DND-41 (cell line): ENCODE results near the gene NANS.
"Not testable (repeated sequence)": the region's sequence is repeated elsewhere in the genome, so short reads cannot be mapped to it uniquely, and the experiment has no call there.

ENCODE experiments used
- ATAC-seq: fragments of 200-7000 bp; cut with Tn5 transposase; 3 replicates; pipeline ENCODE4 v1.9.1; 2021; ENCODE audit warnings: low read depth; ENCODE audit not compliant: insufficient read depth
- DNase-seq: peaks from one replicate; pipeline ENCODE4 v3.0.0-alpha.2; 2020
- H2AFZ ChIP-seq: 2 replicates; pipeline ENCODE4 v1.6.0; 2012; ENCODE audit warnings: low read depth, low read length
- H3K27ac ChIP-seq: 2 replicates; pipeline ENCODE4 v1.5.1; 2012; ENCODE audit warnings: low read length, inconsistent platforms
- H3K27me3 ChIP-seq: fragments of 200-600 bp; sonication (generic); 2 replicates; pipeline ENCODE4 v1.6.0; 2012; ENCODE audit warnings: low read length, mild to moderate bottlenecking, inconsistent platforms; ENCODE audit not compliant: insufficient read depth, poor library complexity
- H3K36me3 ChIP-seq: 2 replicates; pipeline ENCODE4 v1.5.1; 2012; ENCODE audit warnings: low read length, inconsistent platforms; ENCODE audit not compliant: insufficient read depth
- H3K4me1 ChIP-seq: 2 replicates; pipeline ENCODE4 v1.5.1; 2012; ENCODE audit warnings: mild to moderate bottlenecking, low read length; ENCODE audit not compliant: insufficient read depth
- H3K4me2 ChIP-seq: 2 replicates; pipeline ENCODE4 v1.6.0; 2012; ENCODE audit warnings: mild to moderate bottlenecking, moderate library complexity, low read length, inconsistent platforms; ENCODE audit not compliant: insufficient read depth
- H3K4me3 ChIP-seq, 2 experiments: fragments of 200-600 bp in 1 of 2; shearing (Covaris generic) in 1 of 2; 2 replicates each; pipeline ENCODE4 v1.5.1; 2012 to 2016; ENCODE audit warnings: inconsistent platforms in 2 of 2, low read length in 2 of 2, mild to moderate bottlenecking in 2 of 2, low read depth in 1 of 2, moderate library complexity in 1 of 2
- H3K79me2 ChIP-seq: 2 replicates; pipeline ENCODE4 v1.6.0; 2012; ENCODE audit warnings: low read length, inconsistent platforms; ENCODE audit not compliant: insufficient read depth
- H3K9ac ChIP-seq: 2 replicates; pipeline ENCODE4 v1.6.0; 2012; ENCODE audit warnings: low read depth, mild to moderate bottlenecking, inconsistent platforms, low read length, moderate library complexity
- H3K9me3 ChIP-seq: 2 replicates; pipeline ENCODE4 v1.5.1; 2012; ENCODE audit warnings: low read length, moderate library complexity, mild to moderate bottlenecking, inconsistent platforms; ENCODE audit not compliant: insufficient read depth, severe bottlenecking
- H4K20me1 ChIP-seq: 2 replicates; pipeline ENCODE4 v1.6.0; 2012; ENCODE audit warnings: low read length; ENCODE audit not compliant: insufficient read depth
- EZH2 ChIP-seq: IDR thresholded peaks from 3 replicates; pipeline ENCODE4 v1.6.1; 2012; ENCODE audit warnings: borderline replicate concordance, low read depth, mild to moderate bottlenecking, moderate library complexity, low read length, inconsistent platforms; ENCODE audit not compliant: severe bottlenecking
- TF ChIP-seq, protein P1 (sequence below): IDR thresholded peaks from 2 replicates; pipeline ENCODE4 v1.5.1; 2012; ENCODE audit warnings: borderline replicate concordance, low read length, moderate library complexity, mild to moderate bottlenecking; ENCODE audit not compliant: poor library complexity, severe bottlenecking; ENCODE audit errors: extremely low read depth

Gene NANS

DNA sequence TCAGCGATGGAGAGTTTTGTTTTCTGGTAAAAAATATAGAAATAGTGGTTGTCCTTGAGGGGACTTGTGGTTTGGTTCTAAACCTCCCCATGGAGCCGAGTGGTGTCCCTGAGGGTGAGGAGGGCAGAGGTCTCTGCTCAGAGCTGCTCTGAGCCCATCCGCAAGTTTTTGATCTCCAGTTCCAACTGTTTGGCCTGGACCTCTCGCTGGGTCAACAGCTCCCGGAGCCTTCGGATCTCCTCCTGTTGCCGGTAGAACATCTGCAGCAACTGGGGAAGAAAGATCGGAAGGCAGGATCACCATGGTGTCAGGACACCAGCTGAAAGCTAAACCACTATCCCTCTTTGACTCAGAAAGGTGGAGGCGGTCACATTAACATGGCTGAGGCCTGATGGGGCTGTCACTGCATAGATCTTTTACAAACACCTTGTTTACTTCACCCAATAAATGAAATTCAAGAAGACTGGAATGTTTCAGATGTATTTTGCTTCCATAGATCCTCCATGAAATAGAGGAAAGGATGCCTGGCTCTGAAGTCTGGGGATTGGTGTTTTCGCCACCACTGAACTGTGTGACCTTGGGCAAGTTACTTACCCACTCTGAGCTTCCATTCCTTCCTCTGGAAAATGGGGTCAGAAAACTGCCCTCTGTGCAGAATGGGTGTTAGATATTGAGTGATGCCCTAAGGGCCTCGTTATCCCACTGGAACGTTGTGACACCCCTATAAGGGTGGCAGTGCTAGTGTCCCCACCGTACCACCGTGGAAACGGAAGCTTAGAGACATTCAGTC is 68.3 kb downstream of the NANS start:
- Histone ChIP-seq H3K9ac (no peak overlapping the region), H3K4me1 (peaks cover 22% of the 10 kb centered on the region), H3K27me3 (no peaks in the 10 kb centered on the region), H3K4me2 (no peak overlapping the region), H3K79me2 (0 out of 2 replicates have a peak, but pooled peaks cover 4% of the 10 kb centered on the region), H3K4me3 (no peak overlapping the region), H2AFZ (no peak overlapping the region), H4K20me1 (no peaks in the 10 kb centered on the region), H3K27ac (no peak overlapping the region), H3K9me3 (no peaks in the 10 kb centered on the region), H3K36me3 (no peaks in the 10 kb centered on the region)
- TF ChIP-seq, protein P1, sequence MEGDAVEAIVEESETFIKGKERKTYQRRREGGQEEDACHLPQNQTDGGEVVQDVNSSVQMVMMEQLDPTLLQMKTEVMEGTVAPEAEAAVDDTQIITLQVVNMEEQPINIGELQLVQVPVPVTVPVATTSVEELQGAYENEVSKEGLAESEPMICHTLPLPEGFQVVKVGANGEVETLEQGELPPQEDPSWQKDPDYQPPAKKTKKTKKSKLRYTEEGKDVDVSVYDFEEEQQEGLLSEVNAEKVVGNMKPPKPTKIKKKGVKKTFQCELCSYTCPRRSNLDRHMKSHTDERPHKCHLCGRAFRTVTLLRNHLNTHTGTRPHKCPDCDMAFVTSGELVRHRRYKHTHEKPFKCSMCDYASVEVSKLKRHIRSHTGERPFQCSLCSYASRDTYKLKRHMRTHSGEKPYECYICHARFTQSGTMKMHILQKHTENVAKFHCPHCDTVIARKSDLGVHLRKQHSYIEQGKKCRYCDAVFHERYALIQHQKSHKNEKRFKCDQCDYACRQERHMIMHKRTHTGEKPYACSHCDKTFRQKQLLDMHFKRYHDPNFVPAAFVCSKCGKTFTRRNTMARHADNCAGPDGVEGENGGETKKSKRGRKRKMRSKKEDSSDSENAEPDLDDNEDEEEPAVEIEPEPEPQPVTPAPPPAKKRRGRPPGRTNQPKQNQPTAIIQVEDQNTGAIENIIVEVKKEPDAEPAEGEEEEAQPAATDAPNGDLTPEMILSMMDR = no peak
- ATAC-seq (no peak), DNase-seq (no peak)

DNA sequence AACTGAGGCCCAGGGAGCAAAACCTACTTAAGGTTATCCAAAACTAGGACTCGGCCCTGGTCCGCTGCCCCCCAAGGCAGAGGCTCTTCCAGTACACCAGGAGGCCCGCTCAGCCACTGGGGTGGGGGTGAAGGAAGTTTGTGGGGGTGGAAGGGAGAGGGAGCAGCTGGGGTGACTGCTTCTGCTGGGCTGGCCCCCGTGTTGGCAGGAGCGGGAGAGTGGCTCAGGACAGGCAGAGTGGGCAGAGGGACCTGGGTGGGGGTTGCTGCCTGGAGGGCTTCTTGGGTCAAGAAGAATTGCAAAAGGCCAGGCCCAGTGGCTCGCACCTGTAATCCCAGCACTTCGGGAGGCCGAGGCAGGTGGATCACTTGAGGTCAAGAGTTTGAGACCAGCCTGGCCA is 70.7 kb downstream of the NANS start:
- DNase-seq (no peak), ATAC-seq (no peak)
- no peaks in the 10 kb centered on the region for H4K20me1 ChIP-seq
- no peaks in the 10 kb centered on the region for H3K36me3 ChIP-seq
- no peak overlapping the region for H3K27ac ChIP-seq
- H3K9ac ChIP-seq = no peak overlapping the region
- H3K4me2 ChIP-seq = no peak overlapping the region
- no peaks in the 10 kb centered on the region for H3K27me3 ChIP-seq
- H3K4me3 ChIP-seq = no peak overlapping the region
- H3K79me2 ChIP-seq = no peaks in the 10 kb centered on the region
- H3K9me3 ChIP-seq = no peaks in the 10 kb centered on the region
- H3K4me1 ChIP-seq = no peaks in the 10 kb centered on the region
- no peak overlapping the region for H2AFZ ChIP-seq
- TF ChIP-seq, protein P1 = no peak
- no peak for TF ChIP-seq EZH2

DNA sequence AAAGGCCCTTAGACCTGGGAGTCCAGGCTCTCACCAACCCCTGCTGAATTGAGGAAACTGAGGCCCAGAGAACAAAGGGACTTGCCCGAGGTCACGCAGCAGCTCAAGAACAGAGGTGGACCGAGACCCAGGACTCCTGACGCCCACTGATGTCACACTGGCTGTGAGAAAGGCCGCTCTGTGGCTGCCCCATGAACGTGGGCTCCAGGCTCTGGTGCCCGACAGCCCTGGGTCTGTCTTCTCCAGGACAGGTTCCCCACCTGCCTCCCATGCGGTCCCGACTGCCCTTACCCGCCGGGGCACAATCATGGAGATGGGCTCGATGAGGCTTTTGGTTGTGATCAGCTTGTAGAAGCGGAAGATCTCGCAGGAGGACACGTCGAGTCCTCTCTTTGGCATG is 71.8 kb downstream of the NANS start:
- Histone ChIP-seq H3K36me3 (no peaks in the 10 kb centered on the region), H3K27ac (no peak overlapping the region), H2AFZ (no peak overlapping the region), H3K9me3 (no peaks in the 10 kb centered on the region), H3K9ac (no peak overlapping the region), H3K79me2 (no peaks in the 10 kb centered on the region), H4K20me1 (no peaks in the 10 kb centered on the region), H3K4me1 (no peaks in the 10 kb centered on the region), H3K4me3 (no peak overlapping the region), H3K27me3 (no peaks in the 10 kb centered on the region), H3K4me2 (no peak overlapping the region)
- TF ChIP-seq, protein P1 = no peak
- no peak for TF ChIP-seq EZH2
- no peak for DNase-seq
- no peak for ATAC-seq

DNA sequence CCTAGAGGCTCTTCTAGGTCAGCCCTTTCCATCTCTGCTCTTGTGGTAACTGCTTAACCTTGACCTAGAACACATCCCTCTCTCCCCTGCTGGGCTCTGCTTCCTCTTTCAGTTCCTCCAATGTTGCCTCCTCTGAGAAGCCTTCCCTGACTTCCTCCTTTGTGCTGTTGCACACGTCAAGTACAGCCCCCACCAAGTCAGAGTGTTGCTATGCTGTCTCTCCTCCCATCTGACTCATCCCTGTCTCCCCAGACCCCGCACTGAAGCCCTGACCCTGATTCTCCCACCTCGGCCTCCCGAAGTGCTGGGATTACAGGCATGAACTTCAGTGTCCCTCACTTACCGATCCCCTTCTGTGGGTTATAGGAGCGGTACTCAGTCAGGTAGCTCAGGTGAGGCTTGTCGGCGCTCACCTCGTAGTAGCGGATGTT is 72.9 kb downstream of the NANS start:
- TF ChIP-seq, protein P1 = no peak
- TF ChIP-seq EZH2 = no peak
- no peaks in the 10 kb centered on the region for H3K4me1 ChIP-seq
- H4K20me1 ChIP-seq = no peaks in the 10 kb centered on the region
- peak; percentile 52 for ATAC-seq
- H3K4me3 ChIP-seq = no peak overlapping the region
- H3K27ac ChIP-seq = no peak overlapping the region
- no peak overlapping the region for H3K4me2 ChIP-seq
- no peaks in the 10 kb centered on the region for H3K9me3 ChIP-seq
- H3K9ac ChIP-seq = no peak overlapping the region
- no peak overlapping the region for H2AFZ ChIP-seq
- no peaks in the 10 kb centered on the region for H3K27me3 ChIP-seq
- no peaks in the 10 kb centered on the region for H3K79me2 ChIP-seq
- no peaks in the 10 kb centered on the region for H3K36me3 ChIP-seq
- DNase-seq = no peak

DNA sequence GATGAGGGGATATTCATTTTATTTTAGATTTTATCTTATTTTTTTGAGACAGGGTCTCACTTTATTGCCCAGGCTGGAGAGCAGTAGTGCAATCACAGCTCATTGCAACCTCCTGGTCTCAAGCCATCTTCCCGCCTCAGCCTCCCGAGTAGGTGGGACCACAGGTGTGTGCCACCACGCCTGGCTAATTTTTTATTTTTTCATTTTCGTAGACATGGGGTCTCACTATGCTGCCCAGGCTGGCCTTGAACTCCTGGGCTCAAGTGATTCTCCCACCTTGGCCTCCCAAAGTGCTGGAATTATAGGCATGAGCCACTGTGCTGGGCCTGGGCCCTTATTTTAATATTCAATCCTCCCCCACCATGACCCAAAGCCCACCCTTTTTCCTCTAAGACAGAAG is 73.5 kb downstream of the NANS start:
- not testable (repeated sequence) for H3K4me1 ChIP-seq, H3K36me3 ChIP-seq, ATAC-seq

More for the DNA sequence above, 73.5 kb downstream of the NANS start:
- not testable (repeated sequence) for H3K9ac ChIP-seq, H3K4me2 ChIP-seq, H3K9me3 ChIP-seq, H3K4me3 ChIP-seq, DNase-seq, H4K20me1 ChIP-seq, H2AFZ ChIP-seq, H3K27me3 ChIP-seq, H3K27ac ChIP-seq, H3K79me2 ChIP-seq
